MM.1S (cell line): Measurements from ENCODE around the gene OR2A2.

Experiments
- CTCF ChIP-seq: fragments of 300-600 bp; sonication (generic); IDR thresholded peaks from 2 replicates; pipeline ENCODE4 v1.5.1; 2016; ENCODE audit warnings: antibody characterized with exemption, low read length, mixed read lengths
- EZH2 ChIP-seq: fragments of 300-600 bp; sonication (generic); optimal IDR thresholded peaks from 2 replicates; pipeline ENCODE3; 2017; ENCODE audit warnings: low read depth, mild to moderate bottlenecking, antibody characterized with exemption, low read length, mixed read lengths

DNA sequence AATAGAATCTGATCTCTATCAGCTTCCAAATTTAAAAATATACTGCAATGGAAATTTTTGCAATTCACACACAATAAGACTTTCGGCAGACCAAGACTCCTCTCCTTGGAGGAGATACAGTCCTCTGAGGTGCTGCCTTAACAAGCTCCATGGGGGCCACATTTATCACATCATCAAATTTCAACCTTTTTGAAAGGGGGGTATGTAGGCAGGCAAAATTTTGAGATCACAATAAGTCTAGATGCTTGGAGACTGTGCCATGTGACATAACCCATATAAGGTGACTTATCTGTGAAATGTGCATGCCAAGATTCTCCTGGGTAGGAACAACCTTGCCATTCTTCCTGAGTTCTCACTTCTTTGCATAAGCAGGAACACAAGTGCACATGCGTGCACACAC is 23.4 kb upstream of the OR2A2 start, which contains the start of gene OR2A12:
- no peak for TF ChIP-seq CTCF
- no peak for TF ChIP-seq EZH2
